Muscle of arm (tissue), 12 donors: ENCODE data around the gene IQCF5. TPM values are rescaled to one million over a fixed set of nuclear protein-coding genes. Genes with fewer than 3 reads are reported as not detected.
"Not testable (repeated sequence)": the region's sequence is repeated elsewhere in the genome, so short reads cannot be mapped to it uniquely, and the experiment has no call there.

ENCODE experiments used
- DNase-seq: peaks from one replicate; pipeline ENCODE4 v3.0.0-alpha.2; 2013
- polyA plus RNA-seq, 12 donors: library from polyadenylated mRNA; unstranded; fragments of 120-200 nt; gene quantifications; one replicate each; pipeline ENCODE4 v1.2.1, GENCODE V29; 2013; ENCODE audit not compliant: insufficient read length in 12 of 12

The IQCF5 gene
- polyA plus RNA-seq, 12 donors: not detected

- no peak for DNase-seq
These were observed 6.1 kb downstream of the IQCF5 start for GRCh38 chr3:51869304-51869703.

GRCh38 chr3:51868896-51869295 is 6.5 kb downstream of the IQCF5 start:
- not testable (repeated sequence) for DNase-seq

GRCh38 chr3:51862886-51863285 is 12.5 kb downstream of the IQCF5 start:
- DNase-seq: no peak

GRCh38 chr3:51860703-51861665 is 14.4 kb downstream of the IQCF5 start, which contains the start of gene IQCF2:
IQCF2 (plus strand) TSS chr3:51861615; CDS start chr3:51861667, 52 bp downstream.
- no peak for DNase-seq

GRCh38 chr3:51855411-51855810 is 20.0 kb downstream of the IQCF5 start:
- DNase-seq: not testable (repeated sequence)

GRCh38 chr3:51845129-51845528 is 30.3 kb downstream of the IQCF5 start:
- no peak for DNase-seq

GRCh38 chr3:51836606-51837005 is 38.8 kb downstream of the IQCF5 start:
- DNase-seq: no peak

- DNase-seq: no peak
These were observed 44.5 kb downstream of the IQCF5 start for GRCh38 chr3:51830836-51831385.

GRCh38 chr3:51830345-51830744 is 45.1 kb downstream of the IQCF5 start:
- no peak for DNase-seq

- DNase-seq: no peak
These were observed 47.1 kb downstream of the IQCF5 start for GRCh38 chr3:51828297-51828696.

Other genes with a start within 250 kb of the IQCF5 start
- 10 to 100 TPM in 11 of 12 donors, not detected in 1; 17.2 to 26.1 (median 21.6) TPM for gene TEX264, start 204.3 kb downstream of the IQCF5 start, polyA plus RNA-seq
- under 1 TPM in 10 of 12 donors, not detected in 2; 0.22 to 0.71 (median 0.44) TPM for gene GRM2, start 168.5 kb downstream of the IQCF5 start, polyA plus RNA-seq
- not detected for gene IQCF6, start 96.4 kb downstream of the IQCF5 start, polyA plus RNA-seq
- gene IQCF2, start 14.0 kb downstream of the IQCF5 start, polyA plus RNA-seq: not detected
- gene IQCF1, start 27.8 kb upstream of the IQCF5 start, polyA plus RNA-seq: under 1 TPM in 1 of 12 donors, not detected in 11; 0.25 TPM
- gene RRP9, start 66.3 kb upstream of the IQCF5 start, polyA plus RNA-seq: 10 to 100 TPM in 11 of 12 donors, not detected in 1; 11.2 to 15.6 (median 13.9) TPM
- gene PARP3, start 66.8 kb upstream of the IQCF5 start, polyA plus RNA-seq: 10 to 100 TPM in 1 of 12 donors, 1 to 10 TPM in 10, not detected in 1; 3.2 to 10.7 (median 5.4) TPM
- gene GPR62, start 79.8 kb upstream of the IQCF5 start, polyA plus RNA-seq: 1 to 10 TPM in 1 of 12 donors, under 1 TPM in 9, not detected in 2; 0.22 to 1.0 (median 0.36) TPM
- gene PCBP4, start 91.9 kb upstream of the IQCF5 start, polyA plus RNA-seq: 10 to 100 TPM in 11 of 12 donors, not detected in 1; 45.3 to 71.8 (median 56.8) TPM
- gene ABHD14B, start 98.4 kb upstream of the IQCF5 start, polyA plus RNA-seq: 10 to 100 TPM in 11 of 12 donors, not detected in 1; 14.3 to 56.0 (median 21.1) TPM
- gene ABHD14A, start 99.5 kb upstream of the IQCF5 start, polyA plus RNA-seq: 10 to 100 TPM in 8 of 12 donors, 1 to 10 TPM in 3, not detected in 1; 8.4 to 22.2 (median 11.0) TPM
- 10 to 100 TPM in 9 of 12 donors, 1 to 10 TPM in 2, not detected in 1; 7.7 to 44.6 (median 13.0) TPM for gene ACY1, start 107.9 kb upstream of the IQCF5 start, polyA plus RNA-seq
- gene RPL29, start 120.3 kb upstream of the IQCF5 start, polyA plus RNA-seq: 1,000 to 10,000 TPM in 11 of 12 donors, 100 to 1,000 TPM in 1; 967 to 3,003 (median 2,577) TPM
- gene DUSP7, start 181.0 kb upstream of the IQCF5 start, polyA plus RNA-seq: 10 to 100 TPM in 11 of 12 donors, not detected in 1; 16.4 to 25.8 (median 20.9) TPM